Measurements from ENCODE around the gene FOXP1. TPM values are rescaled to one million over a fixed set of nuclear protein-coding genes. Genes with fewer than 3 reads are reported as not detected.

FOXP1 gene
- total RNA-seq, 1 donor from 2014 or later: 70.2 TPM

DNA sequence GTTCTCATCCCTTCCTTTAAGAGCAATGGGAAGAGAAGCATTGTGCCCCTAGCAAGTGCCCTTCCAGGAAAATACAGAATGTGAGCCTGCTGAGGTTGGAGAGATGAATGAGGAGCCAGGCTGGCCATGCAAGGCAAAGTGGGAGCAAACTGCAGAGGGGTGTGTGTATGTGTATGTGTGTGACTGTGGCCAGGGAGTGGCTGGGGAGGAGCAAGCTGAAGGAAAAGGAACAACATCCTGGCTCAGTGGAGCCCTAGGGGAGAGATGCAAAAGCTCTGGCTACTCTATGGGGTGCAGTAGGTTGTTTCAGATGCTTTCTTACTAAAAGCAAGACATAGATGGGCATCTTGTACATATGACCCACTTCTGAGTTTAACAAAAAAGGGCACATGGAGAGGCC lies 20.6 kb downstream of the FOXP1 start:
- peak; percentile 80 for ATAC-seq

DNA sequence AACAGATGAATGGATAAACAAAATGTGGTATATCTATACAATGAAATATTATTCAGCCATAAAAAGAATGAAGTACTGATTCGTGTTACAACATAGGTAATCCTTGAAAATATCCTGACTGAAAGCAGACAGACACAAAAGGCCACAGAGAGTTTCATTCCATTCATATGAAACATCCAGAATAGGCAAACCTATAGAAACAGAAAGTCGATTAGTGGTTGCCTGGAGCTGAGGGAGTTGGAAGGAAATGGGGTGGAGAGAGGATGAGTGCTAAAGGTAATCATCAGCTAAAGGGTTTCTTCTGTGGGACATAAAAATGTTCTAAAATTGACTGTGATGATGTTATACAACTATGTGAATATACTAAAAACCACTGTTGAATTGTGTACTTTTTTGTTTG lies 22.9 kb downstream of the FOXP1 start:
- ATAC-seq: peak; percentile 30

DNA sequence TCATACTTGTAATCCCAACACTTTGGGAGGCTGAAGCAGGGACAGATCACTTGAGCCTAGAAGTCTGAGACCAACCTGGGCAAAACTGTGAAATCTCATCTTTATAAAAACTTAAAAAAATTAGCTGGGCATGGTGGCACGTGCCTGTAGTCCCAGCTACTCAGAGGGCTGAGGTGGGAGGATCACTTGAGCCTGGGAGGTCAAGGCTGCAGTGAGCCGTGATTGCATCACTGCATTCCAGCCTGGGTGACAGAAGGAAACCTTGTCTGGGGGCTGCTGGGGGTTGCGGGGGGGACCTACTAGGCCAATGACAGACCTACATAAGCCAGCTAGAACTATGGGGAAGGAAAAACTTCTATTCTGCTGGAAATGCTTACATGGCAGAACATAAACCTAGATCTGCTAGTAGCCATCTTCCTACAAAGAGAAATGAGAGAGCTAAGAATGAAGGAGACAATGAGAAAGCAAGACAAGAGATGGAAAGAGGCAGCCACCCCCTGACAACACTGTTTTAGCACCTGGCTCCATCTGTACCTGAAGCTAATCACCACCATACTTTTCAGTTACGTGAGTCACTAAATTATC lies 23.9 kb downstream of the FOXP1 start:
- no peak for ATAC-seq

DNA sequence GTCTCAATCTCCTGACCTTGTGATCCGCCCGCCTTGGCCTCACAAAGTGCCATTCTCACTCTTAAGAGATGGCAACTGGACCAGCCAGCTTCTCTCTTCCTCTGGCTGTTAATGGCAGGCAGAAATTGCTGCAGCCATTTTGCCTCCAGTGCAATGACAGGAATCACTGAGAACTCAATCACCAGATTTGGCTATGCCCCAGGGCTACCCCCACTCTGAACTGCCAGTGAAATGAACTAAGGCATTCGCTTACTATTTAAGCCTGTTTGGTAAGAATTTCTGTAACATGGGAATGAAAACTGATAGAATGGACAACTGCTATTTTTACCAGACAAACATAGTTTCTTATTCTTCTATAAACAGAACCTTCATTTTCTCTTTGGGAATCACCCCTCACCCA lies 24.5 kb downstream of the FOXP1 start:
- ATAC-seq: no peak

DNA sequence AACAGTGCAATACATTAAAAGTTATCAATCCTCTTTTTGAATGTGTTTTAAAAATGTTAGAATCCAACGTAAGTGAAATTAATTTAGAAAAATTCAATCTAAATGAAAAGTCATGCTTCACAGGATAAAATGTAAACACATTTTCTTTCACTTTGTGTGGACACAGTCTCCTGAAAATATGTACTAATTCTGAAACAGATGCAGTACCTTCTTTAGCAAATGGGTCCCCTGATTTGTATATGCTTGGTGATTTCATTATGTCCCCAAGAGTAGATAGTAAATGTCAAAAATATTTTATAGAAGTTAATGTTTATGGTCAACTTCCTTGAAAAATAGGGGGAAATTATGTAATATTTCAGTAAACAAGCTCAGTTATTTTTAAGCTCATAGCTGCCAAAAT lies 28.9 kb downstream of the FOXP1 start:
- ATAC-seq: no peak

DNA sequence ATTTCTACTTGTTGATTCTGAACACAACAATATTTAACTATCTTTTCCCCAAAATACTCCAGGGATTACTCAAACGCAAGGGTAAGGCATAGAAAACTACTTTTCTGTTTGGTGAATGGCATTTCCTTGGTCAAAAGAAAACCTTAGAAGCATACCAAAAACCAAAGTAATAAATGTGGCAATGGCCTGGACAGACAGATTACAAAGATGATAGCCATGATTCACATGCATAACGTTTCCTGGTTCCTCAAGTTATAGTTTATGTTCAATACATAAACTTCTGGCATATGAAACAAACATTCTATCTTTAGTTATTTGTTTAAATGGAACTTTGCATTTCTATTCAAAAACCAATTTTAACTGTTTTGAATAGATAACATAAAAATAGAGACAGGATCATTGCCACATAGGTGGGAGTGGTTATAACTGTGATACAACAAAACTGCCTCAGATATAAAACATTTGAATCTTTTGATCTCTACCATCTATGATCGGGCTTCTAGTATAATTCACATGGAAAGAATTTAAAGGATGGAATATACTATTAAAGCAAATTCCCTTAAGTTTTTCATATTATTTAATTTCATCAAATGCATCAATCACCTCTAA lies 32.1 kb downstream of the FOXP1 start:
- no peak for ATAC-seq

DNA sequence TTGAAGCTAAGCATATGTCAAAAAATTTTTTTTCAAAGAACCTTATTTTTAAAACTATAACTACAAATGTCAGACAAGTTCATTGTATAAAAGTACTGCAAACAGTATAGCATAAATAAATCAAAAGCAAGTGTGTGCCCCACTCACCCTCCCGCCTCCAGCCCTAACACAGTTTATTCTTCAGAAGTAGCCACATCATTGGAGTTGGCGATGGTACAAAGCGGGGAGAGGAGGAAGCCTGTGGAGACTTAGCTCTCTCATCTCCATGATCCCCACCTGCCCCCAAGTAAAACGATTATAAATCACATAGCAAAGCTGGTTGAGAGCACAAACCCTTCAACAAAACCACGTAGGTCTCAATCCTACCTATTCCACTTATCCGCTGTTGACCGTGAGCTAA lies 33.6 kb downstream of the FOXP1 start:
- ATAC-seq: no peak

DNA sequence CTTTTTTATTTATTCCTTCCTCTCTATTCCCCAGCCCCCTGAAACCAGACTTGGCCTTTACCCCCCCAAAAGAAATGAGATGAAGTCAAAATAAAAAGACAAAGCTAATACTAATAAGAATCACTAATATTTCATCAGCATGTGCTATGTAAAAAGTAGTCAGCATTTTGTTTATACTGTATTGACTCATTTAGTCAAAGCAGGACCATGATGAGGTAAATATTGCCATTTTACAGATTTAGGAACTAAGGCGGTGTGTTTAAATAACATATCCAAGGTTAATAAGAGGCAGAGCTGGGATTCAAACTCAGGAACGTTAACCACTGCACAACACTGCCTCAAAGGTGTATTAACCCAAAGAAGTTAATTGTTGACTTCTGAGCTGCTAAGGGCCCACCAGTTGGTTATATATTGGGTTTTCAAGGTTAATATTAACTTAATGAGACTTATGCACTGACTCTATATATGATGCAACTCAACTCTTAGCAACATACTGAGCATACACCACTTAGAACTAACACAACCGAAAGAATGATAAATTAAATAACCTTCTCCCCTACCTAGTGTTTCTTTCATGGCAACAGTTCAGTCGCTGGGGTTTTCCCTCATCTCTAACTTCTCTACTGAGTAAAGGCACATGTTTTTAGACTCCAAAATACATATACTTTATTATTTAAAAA lies 34.7 kb downstream of the FOXP1 start:
- no peak for ATAC-seq

DNA sequence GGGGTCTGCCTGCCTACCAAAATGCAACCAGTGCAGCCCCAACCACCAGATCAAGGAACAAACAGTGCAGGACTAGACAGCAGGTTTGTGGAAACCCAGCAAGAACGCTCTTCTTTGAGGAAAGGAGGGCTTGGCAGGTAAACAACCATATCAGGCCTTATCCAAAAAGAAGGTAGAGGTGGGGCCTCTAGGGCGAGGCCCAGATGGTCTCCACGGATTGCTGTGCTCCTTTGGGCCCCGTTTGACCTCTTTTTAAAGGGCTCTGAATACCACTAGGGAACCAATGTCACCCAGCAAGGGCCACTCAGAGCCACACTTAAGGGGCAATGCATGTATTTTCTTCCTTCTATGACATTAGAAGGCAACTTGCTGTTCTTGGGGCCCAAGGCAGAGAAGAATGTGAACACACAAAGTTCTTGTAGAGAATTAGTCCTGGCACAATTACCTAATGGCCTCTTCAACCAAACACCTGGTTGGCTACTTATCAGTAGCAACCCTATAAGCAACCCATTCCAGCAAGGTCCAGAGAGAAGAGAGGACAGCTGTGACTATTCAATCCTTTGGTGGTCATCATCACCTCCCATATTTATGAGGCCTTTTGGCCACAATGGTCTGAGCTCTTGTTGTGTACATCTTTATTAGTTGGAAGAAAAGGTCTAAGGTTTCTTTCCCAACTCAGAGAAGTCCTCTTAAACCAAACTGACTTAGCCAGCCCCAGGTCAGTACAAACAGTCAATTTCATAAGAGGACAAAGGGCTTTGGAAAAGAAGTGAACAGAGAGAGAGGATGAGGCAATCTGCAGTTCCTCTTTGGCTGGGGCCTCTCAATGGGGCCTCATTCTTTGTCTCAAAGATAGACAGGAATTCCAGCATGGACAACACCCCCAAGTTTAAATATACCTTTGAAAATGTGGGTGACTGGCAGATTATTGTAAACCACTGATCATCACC lies 36.0 kb downstream of the FOXP1 start:
- ATAC-seq: peak; percentile 18

DNA sequence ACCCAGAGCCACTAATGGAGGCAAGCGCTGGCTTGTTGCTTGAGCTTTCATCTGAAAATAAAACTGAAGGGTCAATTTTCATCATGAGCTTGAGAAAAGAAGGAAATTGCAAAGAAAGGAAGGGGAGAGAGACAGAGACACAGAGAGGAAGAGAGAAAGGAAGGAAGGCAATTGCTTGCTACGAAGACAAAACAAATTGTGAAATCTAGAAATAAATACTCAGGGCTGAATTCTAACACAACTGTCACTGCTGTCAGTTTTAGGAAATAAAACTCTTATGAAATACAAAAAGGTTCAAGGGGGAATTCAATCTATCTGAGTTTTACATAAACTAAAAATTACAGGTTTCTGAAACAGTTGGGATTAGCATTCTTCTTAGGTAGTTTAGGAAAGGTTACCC lies 36.7 kb downstream of the FOXP1 start:
- no peak for ATAC-seq

DNA sequence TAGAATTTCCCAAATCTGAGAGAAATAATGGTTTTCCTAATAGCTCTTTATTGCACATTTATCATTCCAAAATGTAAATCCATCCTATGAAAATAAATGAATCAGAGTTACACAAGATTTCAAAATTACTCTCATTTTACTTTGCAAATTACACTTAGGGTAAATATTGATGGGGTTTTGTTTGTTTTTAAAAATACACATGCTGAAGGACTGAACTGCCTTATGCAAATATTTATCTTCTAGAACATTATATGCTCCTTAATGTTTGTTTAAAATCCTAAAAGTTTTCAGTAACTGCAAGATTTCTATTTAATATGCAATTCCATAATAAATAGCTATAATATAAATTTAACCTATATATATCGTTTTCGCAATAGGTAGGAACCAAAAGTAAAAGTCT lies 38.2 kb downstream of the FOXP1 start:
- ATAC-seq: no peak

DNA sequence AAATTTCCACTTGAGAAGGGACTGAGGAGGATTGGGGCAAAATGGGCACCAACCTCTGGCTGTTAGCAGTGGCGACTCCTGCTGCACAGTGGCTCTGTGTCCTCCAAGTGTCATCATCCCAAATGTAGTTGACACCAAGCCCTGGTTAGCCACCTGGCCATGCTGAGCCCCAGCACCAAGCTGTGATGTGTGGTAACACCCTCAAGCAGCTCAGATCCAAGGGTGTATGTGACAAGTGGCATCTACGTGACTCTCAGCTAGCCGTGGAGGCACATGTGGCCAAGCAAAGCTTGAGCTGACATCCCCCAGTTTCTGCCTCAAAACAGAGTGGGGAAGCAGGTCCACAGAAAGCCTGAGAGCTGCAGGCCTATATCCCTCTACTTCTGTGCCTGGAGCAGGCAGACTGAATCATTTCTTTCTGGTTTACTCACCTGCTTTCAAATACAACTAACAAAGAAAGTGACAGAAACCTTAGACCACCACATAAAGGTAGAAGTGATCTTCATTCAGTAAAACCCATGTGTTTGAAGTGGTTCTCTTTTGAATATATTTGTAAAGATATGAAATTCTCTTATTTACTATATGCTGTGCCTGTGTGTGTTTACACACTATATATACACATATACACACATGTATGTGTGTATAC lies 40.0 kb downstream of the FOXP1 start:
- ATAC-seq: no peak

DNA sequence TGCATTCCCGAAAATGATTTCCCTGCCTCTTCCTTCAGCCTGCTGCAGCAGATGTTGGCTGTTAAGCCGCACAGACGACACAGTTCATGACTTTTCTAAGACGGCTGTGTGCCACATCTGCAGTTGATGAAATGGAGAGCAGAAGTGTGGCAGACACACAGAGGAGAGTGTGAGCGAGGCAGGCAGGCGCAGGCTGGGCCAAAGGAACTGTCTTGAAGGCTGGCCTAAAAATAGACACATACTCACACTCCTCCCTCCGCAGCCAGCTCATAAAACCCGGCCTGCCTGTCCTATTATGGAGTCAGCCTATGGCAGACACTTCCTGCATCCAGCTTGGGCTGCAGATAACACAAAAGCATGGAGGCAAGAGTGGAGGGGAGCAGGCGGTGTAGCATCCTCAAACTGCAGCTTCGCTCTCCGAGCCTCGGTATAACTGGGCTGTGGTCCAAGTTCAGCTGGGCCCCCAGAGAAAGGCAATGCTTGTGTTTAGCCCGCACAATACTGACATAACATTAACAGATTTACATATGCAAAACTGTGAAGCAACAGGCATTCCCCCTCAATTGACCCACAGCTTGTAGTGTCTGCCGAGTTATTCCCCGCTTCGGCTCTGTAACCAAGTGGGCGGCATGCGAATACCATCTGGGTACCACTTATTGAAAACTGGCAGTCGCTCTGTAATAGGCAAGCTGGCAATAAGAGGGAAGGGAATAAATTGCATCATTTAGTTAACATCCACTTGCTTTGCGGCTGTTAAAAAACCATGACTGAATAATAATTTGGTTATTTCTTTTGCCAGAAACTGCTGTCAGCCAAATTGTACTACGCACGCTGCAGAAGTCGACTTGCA lies 40.8 kb downstream of the FOXP1 start:
- ATAC-seq: peak; percentile 95

DNA sequence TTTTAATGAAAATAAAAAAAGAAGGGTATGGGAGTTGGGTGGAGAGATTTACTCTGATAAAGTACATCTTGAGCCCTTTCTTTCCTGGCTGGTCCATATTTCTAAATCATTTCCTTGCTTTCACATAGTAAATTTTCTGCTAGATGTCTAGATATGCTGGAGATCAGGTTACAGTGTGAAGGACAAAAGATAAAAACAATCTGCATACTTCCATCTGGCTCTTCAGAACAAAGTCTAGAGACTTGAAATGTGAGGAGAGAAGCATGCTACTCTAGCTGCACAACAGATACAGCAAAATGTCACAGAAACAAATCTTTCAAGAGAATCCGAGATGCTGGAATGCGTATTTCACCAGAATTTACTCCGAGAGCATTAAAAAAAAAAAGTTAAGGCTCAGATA lies 42.2 kb downstream of the FOXP1 start:
- ATAC-seq: no peak

DNA sequence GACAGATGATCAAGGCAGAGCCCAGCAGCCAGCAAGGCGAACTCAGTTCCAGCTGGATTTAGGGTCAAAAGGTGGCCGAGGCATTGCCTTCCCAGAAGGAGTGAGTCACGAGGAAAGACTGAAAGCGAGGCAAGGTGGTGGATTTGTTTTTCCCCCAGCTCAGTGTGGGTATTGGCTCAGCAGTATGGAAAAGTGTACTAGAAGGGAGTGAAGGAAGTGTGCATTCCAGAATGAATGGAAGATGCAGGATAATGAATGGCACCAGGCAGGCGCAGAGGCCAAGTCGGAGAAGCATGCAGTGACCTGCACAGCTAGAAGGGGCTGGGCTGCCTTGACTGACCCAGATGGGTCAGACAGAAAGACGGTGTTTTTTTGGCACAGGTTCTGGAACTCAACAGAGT lies 46.3 kb downstream of the FOXP1 start:
- peak; percentile 83 for ATAC-seq

DNA sequence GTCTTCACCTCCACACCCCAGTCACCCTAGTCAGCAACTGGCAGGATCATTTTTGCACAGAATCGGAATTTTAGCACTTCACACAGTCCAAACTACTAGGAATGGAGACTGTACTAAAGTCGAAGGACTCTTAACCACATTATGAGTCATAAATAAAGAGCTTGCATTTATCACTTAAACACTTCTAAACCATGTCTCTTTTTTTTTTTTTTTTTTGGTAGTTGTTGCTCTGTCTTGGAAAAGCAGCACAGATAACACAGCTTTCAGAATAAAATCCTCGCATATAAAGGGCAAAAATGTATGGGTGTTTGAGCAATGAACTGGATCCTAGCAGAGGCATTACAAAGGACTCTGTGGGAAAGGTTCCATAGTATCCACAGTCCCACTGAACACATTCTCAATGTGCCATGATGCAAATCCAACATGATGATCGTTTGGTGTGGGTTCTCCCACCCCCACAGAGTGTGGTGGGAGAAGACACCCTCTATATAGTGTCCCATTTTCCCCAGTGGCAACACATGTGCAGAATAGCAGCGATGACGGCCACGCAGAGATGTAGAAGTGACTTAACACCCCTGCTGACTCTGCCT lies 47.1 kb downstream of the FOXP1 start:
- ATAC-seq: peak; percentile 27

DNA sequence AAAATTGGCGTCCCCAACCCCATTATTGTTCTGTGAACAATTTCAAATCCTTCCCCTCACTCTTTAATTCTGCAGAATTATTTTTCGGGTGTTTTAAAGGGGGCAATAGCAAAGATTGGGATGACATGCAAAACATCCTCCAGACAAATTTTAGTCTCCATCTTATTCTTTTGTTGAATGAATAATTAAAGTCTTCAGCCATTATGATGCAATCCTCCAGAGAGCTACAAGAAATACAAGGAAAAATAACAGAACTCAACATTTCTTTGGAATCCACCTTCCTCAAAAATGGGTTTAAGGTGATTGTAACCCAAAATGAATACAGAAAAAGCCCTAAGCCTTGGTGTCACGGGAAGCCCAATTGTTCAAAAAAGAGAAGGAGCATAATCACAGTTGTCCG lies 49.9 kb downstream of the FOXP1 start:
- no peak for ATAC-seq

DNA sequence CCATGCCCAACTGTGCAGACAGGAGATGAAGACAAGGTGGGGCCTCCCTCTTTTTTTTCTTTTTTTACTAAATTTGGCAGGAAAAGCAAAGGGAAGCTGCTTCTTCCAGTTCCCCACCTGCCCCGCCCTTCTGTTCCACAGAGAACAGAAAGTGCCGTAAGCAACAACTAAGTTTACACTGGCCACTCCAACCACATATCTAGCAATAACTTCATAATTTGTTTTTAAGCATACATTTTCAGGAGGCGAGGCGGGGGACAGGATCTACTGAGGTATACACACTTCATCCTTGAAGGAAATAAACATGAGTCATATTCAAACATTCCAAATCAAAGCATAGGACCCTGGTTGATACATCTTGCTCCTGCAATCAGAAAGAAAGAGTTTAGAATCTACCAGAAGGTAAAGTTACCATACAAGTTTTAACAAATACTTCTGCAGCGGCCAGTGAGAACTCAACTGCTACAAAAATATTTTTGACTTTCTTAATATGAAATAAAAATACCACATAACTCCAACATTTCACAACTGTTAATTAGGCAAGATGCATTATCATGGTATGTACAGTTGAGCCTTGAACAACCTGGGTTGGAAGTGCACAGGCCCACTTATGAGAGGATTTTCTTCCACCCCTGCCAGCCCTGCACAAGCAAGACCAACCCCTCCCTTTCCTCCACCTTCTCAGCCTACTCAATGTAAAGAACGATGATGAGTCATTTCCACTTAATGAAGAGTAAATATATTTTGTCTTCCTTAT lies 50.7 kb downstream of the FOXP1 start:
- peak; percentile 69 for ATAC-seq

DNA sequence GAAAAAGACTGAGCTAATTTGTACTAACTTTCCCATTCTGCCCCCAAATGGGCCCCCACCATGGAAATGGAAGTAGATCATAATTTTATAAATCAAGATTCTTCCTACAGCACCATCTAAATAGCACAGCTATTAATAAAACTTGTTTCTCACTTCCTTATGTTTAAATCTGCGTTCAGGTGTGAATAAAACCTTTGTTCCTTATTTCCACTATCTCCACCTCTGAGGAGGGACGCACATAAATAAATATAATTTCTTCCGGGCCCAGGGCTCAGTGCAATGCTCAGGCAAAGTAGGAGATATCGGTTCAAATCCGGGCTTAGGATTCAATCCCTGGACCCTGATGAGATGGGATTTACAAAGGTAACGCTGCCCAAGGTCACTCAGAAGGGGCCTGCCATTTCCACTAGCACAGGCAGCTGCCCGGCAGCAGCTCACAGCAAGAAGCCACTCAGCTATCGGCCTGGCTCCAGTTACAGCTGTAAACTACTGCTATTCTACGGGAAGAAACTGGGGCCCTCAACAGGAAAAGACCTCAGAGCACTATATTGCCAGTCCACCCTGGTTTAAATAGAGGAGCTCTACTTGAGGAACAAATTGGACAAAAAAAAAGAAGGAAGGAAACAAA lies 52.5 kb downstream of the FOXP1 start:
- ATAC-seq: no peak

DNA sequence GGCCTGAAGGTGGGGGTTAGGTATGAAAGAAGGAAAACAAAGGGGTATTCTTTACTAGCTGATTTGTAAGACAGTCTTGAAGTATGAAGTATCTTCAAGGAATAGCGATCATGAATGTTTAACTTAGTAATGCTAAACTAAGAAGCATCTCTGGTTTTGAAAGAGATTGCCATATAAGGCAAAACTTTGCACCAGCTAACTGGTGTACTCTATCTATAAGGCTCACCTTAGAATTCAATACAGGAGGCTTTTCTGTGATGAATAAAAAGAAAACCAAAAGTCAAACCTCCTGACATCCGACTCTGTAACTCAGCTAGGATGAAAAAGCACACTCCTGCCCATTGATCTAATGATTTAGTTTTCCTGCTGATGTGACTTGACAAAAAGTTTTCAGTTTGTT lies 54.7 kb downstream of the FOXP1 start:
- no peak for ATAC-seq

Measured in esophagus mucosa (tissue), 1 donor.